Epithelial cell of esophagus (primary cell): ENCODE measurements around the gene MICU2.

ENCODE experiments used
- DNase-seq: peaks from one replicate; pipeline ENCODE4 v3.0.0; 2010; ENCODE audit warnings: low read depth
- H3K4me3 ChIP-seq: 2 replicates; pipeline ENCODE4 v1.5.1; 2011; ENCODE audit warnings: mild to moderate bottlenecking, low read length, control low read depth
- TF ChIP-seq, protein P1 (sequence below): IDR thresholded peaks from 2 replicates; pipeline ENCODE4 v1.5.1; 2011; ENCODE audit warnings: low read depth, mild to moderate bottlenecking, low read length, control low read depth, inconsistent platforms; ENCODE audit not compliant: insufficient read depth; ENCODE audit errors: missing control alignments

Gene MICU2

DNA sequence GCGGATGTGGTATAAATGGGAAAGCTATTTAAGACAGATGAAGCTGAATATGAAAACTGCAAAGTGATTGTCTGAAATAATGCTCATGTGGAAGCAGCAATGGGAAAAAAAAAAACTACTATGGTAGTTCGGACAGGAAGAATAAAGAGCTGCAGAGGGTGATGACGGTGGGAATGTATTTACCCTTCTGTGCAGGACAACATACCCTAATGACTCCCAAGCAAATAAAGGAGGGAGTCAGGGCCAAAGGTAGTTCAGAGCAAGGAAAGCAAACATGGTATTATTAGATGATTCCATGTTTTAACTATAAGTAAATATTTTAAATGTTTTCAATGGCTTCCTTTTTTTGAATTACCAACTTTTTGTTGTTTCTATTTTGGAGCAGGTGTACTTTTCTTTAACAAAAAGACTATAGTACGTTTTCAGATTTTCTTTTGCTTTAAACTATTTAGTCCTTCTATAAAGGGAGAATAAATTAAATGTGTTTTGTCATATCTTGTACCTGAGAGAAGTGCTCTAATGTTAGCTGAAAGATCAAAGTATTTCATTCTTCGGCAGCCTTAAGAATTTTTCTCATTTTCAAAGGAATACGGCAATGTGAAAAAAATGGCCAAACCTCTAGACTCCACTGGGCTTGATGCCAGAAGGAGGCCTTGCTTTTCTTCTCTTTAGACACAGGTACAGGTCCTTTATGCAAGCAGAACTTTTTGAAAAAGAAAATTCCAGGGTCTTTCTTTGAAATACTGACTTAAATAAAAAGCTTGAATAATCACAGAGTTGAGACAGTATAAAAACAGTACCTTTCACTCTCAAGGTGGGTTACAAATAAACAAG is 77.0 kb downstream of the MICU2 start:
- TF ChIP-seq, protein P1, sequence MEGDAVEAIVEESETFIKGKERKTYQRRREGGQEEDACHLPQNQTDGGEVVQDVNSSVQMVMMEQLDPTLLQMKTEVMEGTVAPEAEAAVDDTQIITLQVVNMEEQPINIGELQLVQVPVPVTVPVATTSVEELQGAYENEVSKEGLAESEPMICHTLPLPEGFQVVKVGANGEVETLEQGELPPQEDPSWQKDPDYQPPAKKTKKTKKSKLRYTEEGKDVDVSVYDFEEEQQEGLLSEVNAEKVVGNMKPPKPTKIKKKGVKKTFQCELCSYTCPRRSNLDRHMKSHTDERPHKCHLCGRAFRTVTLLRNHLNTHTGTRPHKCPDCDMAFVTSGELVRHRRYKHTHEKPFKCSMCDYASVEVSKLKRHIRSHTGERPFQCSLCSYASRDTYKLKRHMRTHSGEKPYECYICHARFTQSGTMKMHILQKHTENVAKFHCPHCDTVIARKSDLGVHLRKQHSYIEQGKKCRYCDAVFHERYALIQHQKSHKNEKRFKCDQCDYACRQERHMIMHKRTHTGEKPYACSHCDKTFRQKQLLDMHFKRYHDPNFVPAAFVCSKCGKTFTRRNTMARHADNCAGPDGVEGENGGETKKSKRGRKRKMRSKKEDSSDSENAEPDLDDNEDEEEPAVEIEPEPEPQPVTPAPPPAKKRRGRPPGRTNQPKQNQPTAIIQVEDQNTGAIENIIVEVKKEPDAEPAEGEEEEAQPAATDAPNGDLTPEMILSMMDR = no peak
- H3K4me3 ChIP-seq = no peak overlapping the region
- no peak for DNase-seq

DNA sequence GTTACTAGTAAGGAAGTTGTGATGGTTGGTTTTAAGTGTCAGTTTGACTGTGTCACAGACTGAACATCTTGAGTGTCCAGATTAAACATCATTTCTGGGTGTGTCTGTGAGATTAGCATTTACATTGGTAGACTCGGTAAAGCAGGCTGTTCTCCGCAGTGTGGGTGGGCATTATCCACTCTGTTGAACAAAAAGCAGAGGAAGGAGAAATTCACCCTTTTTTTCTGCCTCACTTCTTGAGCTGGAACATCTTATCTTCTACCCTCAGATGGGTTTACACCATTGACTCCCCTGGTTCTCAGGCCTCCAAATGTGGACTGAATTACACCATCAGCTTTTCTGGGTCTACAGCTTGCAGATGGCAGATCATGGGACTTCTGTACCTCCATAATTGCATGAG is 81.1 kb downstream of the MICU2 start:
- TF ChIP-seq, protein P1 = no peak
- no peak overlapping the region for H3K4me3 ChIP-seq
- no peak for DNase-seq

DNA sequence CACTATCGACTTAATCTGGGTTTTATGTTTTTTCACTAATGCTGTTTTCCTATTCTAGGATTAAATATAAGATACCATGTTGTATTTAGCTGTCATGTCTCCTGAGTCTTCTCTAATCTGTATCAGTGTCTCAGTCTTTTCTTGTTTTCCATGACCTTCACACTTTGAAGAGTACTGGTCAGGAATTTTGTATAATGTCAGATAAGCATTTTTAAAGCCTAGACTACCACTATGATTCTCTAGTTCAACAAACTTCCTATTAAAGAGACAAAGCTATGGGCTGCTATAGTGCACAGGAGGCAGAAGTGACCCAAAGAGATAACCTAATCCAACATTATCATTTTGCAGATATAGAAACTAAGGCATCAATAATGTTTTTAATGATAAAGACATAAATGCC is 81.8 kb downstream of the MICU2 start:
- DNase-seq = no peak
- TF ChIP-seq, protein P1 = no peak
- H3K4me3 ChIP-seq = no peak overlapping the region

DNA sequence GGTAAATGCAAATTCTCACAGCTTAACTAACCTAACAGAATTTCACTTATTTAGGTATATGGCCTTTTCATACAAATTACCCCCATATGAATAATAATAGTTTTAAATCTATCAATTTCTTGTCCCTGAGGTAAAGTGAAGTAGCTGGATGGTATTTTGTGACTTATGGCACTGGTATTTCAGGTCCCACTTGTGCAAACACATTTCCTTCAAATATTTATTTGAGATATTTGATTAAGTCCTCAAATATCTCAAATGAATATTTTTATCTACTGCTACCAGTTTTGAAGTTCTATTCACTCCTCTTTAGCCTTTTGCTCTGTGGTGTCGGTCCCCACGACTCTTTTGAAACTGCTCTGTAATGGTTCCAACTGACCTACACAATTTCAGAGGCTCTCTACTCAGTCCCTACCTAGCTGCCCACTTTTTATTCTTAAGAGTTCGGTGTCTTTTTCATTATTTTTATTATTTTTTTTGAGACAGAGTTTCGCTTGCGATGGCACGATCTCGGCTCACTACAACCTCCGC is 85.3 kb downstream of the MICU2 start:
- TF ChIP-seq, protein P1 = no peak
- H3K4me3 ChIP-seq = no peak overlapping the region
- no peak for DNase-seq

DNA sequence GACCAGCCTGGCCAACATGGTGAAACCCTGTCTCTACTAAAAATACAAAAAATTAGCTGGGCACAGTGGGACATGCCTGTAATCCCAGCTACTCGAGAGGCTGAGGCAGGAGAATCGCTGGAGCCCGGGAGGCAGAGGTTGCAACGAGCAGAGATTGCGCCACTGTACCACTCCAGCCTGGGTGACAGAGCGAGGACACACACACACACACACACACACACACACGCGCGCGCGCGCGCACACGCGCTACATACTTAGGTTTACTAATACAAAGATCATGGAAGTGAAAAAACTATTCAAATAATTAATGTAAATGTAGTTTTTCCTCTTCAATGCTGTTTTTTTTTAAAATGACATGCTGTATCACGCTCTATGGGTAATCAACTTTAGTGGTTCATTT is 86.4 kb downstream of the MICU2 start:
- TF ChIP-seq, protein P1 = no peak
- H3K4me3 ChIP-seq = no peak overlapping the region
- DNase-seq = no peak

DNA sequence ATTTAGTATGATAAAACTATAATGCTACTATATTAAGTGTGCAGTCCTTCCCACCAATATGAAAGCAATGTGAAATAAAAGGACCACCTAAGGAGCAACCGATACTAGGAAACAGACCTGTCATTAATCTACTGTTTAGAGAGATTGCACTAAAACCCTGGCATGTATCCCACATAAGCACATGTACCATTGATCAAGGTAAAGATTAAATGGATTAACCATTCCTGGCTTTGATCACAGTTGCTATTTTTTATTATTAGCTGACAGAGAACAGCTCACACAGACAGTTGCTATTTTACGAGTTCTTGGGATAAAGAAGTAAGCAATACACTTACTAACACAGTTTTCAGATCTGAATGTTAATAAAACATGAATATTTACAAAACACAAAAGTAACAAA is 87.2 kb downstream of the MICU2 start:
- TF ChIP-seq, protein P1 = no peak
- H3K4me3 ChIP-seq = no peak overlapping the region
- DNase-seq = no peak

DNA sequence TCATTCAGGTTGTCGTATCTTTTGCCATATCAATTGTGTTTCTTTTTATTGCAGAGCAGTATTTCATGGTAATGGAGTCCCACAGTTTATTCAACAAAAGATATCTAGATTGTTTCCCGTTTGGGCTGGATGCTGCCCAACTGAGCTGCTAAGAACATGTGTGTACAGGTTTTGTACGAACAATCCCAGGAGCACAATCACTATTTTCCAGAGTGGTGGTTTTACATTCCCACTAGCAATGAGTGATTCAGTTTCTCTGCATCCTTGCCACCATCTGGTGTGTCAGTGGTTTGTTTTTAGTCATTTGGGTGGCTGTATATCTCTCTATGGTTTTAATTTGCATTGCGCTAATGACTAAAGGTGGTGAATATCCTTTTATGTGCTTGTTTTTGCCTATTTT is 92.1 kb downstream of the MICU2 start:
- TF ChIP-seq, protein P1 = no peak
- peak; percentile 93 for DNase-seq
- H3K4me3 ChIP-seq = no peak overlapping the region
